Middle frontal gyrus (tissue), 1 donor: ENCODE measurements around the gene UBR4.

Source experiments
- DNase-seq: peaks from one replicate; pipeline ENCODE4 v3.0.0-alpha.2; 2015; ENCODE audit warnings: low spot score; ENCODE audit errors: extremely low spot score

The UBR4 gene

DNA sequence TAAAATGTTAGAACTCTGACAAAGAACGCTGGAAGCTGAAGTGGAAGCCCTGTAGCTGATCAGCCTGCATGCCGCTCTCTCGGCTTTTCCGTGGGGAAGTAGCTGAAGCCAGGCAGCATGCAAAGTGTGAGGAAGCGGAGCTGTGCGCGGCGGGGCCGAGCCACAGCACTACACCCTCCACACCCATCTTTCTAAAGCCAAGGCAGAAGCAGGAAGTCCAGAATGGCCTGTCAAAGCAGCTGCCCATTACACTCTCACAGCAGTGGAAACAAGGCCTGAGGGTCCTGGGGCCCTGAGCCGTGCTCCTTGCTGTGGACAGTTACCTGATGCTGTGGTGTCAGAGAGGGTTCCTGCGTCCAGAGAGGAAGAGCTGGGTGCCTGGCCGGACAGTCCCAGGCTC is 69.6 kb downstream of the UBR4 start:
- DNase-seq = no peak

DNA sequence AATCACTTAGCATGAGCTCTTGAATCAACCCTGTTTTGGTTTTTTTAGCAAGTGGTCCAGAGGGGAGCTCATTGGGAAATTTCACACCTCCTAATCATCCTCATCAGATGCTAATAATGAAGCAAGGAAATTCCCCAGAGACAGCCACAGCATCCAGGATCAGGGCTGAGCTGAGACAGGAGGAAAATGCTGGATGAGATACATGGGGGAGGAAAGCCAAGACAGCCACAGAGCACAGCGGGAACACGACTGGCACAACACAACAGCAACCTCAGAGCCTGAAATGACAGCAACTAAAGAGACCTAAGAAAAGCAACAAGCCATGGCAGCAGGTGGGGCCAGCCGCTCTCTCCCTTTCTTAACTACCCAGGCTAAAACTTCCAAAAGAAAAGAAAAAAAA is 70.4 kb downstream of the UBR4 start:
- DNase-seq = no peak

DNA sequence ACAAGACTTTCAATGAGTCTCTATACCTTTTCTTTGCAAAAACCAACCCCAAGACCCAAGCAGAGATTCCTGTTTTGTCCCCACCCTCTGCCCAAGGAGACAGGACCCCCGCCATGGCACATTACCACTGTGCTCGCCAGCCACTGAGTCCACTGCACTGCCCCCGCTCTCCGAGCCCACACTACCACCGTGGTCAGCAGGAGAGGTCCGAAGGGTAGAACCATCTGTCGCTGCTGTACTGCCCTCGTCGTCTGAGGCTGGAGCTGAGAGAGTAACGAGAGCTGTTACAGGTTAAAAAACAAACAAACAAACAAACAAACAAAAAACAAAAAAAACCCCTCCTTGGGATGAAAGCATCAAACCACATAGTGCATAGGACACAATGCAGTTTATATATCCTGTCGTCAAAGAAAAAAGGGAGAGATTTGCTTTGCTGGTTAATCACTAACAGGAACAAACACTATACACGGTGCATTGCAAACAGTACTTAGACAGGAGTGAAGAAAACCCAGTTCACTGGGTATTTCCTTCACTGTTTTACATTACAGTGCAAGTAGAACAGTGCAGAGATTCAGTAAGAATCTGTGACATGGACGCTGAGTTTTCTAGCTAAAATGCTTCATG is 71.0 kb downstream of the UBR4 start:
- no peak for DNase-seq

GRCh38 chr1:19138331-19138730 is 71.7 kb downstream of the UBR4 start:
- no peak for DNase-seq

DNA sequence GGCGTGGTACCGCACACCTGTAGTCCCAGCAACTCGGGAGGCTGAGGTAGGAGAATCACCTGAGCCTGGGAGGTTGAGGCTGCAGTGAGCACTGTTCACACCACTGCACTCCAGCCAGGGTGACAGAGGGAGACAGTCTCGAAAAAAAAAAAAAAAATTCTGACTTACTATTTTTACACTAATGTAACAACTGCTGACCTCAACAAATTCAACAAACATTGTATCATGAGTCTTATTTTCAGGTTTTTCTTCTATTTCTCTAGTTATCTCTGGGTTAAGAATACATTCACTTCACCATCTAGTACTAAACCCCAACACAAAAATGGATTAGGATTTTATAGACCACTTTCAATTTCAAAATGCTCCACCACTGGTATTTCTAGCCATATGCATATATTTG is 72.9 kb downstream of the UBR4 start:
- no peak for DNase-seq

DNA sequence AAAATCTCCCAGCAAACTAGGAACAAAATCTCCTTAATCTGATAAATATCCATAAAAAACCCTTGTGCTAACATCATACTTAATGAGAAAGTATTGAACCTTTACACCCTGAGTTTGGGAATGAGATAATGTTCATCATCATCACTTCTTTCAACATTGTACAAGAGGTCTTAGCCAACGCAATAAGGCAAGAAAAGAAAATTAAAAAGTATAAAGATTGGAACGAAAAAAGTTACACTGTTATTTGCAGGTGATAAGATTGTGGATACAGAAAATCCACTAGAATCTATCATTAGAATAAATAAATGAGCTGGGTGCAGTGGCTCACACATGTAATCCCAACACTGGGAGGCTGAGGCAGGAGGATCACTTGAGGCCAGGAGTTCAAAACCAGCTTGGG is 76.7 kb downstream of the UBR4 start:
- DNase-seq = no peak

DNA sequence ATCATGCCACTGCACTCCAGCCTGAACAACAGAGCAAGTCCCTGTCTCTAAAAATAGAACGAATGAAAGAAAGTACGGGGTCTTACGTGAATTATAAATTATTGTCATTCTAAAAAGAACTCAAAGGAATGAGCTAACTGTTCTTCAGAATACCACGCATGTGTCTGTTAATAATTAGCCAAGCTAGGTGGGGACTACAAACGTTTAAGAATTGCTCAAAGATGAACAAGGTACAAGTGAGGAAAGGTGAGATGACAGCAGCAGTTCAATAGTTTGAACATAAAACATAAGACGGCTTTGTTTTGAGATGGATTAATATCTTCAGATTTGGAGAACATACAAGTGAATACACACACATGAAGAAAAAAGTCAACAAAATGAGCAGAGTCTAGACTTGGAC is 79.6 kb downstream of the UBR4 start:
- no peak for DNase-seq

DNA sequence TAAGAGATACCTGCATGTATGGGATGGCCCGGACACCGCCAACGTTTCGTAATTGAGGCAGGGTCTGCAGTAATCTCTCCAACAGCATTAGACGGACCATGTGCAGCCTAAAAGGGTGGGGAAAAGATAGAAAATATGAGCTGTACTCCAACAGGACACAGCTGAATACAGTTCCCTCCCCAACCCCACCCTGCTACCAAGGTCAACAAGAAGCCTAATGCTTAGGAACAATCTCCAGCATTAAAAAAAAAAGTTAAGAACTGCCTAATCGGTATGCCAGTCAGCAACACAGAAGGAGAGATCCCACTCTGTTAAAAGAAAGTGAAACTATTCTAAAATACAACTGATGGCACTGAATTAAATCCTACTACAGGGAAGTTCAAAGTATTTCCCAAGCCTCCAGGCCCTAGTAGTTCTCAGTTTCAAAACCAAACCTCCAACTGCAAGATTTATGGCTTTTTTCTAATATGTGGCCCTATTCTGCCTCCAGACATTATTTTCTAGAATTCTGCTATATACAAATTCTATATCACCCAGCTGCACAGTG is 81.0 kb downstream of the UBR4 start:
- DNase-seq = no peak

DNA sequence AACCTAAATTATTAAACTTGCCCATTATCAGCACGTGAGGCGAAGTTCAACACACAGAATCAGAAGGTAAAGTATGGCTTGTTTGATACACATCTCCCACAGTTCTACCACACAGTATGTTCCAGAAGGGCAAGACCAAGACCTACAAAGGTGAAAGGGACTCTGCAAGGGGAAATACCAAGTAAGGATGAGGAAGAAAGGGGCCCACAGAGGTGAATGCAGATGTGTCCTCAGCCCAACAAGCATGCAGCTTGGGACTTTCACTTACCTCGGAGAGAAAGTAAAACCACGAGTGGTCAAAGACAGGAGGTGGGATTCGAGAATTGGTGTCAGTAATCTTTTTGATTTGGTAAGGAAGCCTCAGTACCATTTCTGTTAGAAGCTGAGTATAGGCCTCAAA is 85.8 kb downstream of the UBR4 start:
- no peak for DNase-seq

DNA sequence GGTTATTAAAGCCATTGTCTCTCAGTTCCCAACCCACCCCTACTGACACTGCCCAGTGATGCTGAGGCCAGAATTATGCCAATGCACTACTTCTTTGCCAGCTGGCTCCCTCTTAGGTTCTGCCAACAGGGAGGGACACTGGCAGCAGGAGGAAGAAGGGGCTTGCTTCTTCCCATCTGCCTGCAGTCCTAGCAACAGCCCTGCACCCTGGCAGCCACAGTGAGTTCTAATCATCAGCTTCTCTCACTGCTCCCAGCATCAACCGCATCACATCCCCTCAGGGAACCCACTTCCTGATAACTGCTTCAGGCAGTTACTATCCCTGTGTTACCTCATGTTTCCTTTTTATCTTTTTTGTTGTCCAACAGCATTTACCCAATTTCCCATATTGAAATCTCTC is 86.2 kb downstream of the UBR4 start:
- DNase-seq = no peak

DNA sequence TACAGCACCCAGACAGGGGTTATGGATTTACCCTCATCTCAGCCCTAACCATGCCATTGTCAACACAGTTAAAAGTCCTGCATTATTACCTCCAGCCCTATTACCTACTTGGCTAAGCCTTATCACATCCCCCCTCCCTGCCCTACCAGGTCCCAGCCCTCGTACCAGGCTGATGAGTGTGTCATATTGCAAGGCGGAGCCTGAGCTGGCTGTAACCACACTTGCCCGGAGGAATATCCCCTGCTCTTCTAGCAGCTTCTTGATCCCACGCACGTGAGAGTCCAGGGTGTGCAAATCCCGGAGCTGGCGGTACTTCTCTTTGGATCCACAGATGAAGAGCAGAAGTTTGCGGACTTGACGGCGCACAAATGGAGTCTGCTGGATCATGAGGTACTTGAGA is 87.4 kb downstream of the UBR4 start:
- DNase-seq = no peak

DNA sequence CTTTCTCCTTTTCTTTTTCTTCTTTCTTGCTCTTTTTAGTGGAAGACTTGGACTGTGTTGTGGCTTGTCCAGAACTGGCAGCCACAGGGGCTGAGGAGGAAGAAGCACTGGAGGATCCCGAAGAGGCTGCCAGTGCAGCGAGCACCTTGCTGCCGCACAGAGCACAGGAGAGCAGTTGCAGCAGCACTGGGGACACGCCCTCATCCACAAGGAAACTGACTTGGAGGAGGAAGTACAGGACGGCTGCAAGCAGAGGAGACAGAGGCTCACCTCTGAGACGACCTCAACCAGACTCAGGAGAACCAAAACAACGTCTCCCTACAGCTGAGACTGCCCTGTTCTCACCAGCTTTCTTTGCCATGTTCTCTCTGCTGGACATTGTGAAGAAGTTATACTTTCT is 88.9 kb downstream of the UBR4 start:
- DNase-seq = no peak

DNA sequence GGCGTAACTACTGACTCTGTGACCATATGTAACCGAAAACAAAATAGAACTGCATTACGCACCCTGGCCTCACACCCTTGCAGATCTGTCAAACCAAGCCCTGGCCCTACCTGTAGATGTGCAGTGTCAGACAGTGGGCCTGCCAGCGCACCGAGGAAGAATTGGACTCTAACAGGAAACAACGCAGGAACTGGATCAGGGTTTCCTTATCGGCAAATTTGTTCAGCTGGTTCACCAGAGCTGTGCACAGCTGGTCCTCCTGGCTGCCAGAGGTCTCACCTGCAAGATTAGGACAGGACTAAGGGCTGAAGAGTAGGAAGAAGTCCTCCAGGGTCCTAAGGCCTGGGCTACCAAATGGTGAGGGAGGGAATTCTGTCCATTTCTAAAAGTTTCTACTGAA is 90.0 kb downstream of the UBR4 start:
- no peak for DNase-seq

DNA sequence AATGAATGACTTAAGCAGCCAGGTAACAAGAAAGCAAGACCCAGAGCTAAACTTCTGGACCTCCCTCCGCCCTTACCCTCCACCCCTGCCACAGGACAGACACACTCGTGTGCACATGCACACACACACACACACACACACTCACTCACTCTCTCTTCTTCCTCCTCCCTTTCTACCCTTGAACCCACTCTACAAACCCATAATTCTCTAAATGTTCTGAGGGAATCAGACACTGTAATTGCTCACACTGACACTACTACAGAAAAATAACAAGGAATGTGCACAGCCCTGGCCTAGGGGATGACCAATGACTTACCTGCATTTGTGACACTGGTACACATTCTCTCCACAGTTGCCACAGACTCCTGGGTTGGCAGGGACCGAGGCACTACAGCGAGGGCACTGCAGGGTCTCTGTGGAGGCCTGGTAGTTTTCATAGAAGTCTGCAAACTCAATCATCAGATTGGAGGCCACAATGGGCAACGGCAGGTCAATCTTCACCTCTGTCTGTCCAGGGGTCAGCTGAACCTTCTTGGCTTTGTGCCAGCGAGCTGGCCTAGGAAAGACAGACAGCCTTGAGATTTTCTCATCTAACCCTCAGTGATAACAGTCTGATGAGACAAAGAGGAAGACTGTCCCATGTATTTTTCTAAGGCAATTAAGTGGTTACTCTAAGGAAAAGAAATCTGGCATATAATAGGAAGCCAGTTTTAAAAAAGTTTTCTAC is 94.8 kb downstream of the UBR4 start:
- DNase-seq = no peak

DNA sequence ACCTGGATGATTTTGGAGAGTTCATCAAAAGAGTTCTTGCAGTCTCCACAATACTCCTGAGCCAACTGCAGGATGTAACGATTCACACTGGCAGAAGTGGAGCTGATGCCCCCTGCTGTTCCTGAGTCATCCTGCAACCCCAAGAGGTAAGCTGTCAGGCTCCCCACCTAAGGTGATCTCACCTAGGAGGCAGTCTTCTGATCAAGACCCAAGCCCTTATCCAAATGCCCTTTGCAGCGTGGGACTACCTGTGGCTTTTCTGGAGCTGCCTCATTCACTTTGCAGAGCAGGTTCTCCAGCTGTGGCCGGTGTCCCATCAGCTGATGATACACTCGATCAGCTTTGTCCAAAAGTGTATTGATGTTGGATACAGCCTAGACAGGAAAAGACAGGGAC is 96.4 kb downstream of the UBR4 start:
- no peak for DNase-seq

- no peak for DNase-seq
These were observed 97.0 kb downstream of the UBR4 start for GRCh38 chr1:19112891-19113696.

GRCh38 chr1:19110257-19110927 is 99.7 kb downstream of the UBR4 start:
- no peak for DNase-seq

DNA sequence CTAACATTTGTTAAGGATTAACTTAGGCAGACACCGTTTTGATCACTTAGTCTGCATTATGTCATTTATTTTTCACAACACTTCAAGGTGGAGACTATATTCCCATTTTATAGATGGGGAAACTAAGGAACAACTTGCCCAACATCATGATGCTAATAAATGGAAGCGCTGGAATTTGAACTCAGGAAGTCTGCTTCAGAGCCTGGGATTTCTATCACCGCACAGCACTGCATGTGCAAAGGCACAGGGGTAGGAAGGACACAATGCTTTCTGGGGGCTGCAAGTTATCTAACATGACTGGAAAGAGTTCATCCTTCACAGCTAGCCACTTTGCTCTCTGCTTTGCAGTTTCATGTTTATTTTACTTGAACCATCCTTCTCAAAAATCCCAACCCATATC is 100.5 kb downstream of the UBR4 start:
- DNase-seq = no peak

GRCh38 chr1:19101244-19101643 is 108.8 kb downstream of the UBR4 start:
- DNase-seq = no peak

DNA sequence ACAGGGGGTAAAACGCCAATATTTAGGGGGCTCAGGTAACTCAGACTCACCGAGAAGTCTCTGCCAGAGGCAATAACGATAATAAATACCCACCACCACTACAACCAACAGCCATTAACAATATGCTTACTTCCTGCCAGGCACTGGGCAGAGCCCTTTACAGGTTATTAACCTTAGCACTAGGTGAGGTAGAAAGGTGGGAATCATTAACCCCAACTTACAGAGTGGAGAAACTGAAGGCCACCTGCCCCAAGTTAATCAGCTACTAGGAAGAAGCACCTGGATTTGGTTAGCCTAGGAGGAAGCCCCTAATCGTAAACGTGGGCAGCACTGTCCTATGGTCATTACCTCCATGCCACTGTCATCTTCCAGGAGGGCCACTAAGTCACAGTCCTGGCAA is 110.0 kb downstream of the UBR4 start:
- DNase-seq = no peak

DNA sequence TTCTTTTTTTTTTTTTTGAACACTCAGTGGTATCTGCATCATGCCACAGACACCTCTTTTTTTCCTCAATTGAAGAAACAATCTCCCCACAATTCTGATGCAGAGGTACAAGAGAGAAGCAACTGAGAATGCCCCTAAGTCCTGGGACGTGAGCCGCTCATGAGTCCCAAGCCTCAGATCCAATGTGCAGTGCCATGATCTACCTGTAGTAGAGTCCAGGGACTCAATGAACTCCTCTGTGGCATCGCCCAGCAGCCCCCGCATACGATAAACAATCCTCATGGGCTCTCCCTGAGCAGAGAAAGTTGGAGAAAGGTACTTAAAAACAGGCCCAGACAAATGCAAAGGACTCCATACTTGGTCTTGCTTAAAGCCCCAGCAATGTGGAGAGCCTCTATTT is 113.1 kb downstream of the UBR4 start:
- no peak for DNase-seq
